NCI-H2171 treated with DMSO at 0.1 percent for 48 hours (cell line): ENCODE measurements around the gene MFSD2B.
A peak's percentile ranks its signal among the peaks of the same experiment; 100 is the strongest.
"Not testable (repeated sequence)": the region's sequence is repeated elsewhere in the genome, so short reads cannot be mapped to it uniquely, and the experiment has no call there.

ENCODE experiments used
- DNase-seq: peaks from one replicate; lab custom pipeline; 2025; lab: John Stamatoyannopoulos, UW

MFSD2B gene

GRCh38 chr2:24009680-24010476, at the start of gene MFSD2B:
Gene MFSD2B (plus strand): TSS chr2:24010085. CDS start chr2:24010097, 12 bp downstream.
- DNase-seq: no peak

GRCh38 chr2:23967846-23968245, 42.0 kb upstream of the MFSD2B start:
- DNase-seq: no peak

GRCh38 chr2:23976883-23977282, 33.0 kb upstream of the MFSD2B start:
- DNase-seq: no peak

- DNase-seq: peak; percentile 33
Observed at GRCh38 chr2:23988371-23988770, 21.5 kb upstream of the MFSD2B start.

GRCh38 chr2:23992931-23993330, 17.0 kb upstream of the MFSD2B start:
- no peak for DNase-seq

- no peak for DNase-seq
Observed at GRCh38 chr2:23993736-23994269, 16.1 kb upstream of the MFSD2B start.

GRCh38 chr2:23994567-23994966, 15.3 kb upstream of the MFSD2B start:
- DNase-seq: no peak

GRCh38 chr2:24007693-24008092, 2.2 kb upstream of the MFSD2B start:
- no peak for DNase-seq

GRCh38 chr2:24008672-24009366, 1.1 kb upstream of the MFSD2B start:
- no peak for DNase-seq

GRCh38 chr2:24009367-24009679, 562 bp upstream of the MFSD2B start:
- DNase-seq: no peak

- DNase-seq: no peak
Observed at GRCh38 chr2:24010477-24011249, 778 bp downstream of the MFSD2B start.

- DNase-seq: no peak
Observed at GRCh38 chr2:24011250-24012104, 1.6 kb downstream of the MFSD2B start.

GRCh38 chr2:24012521-24013188, 2.8 kb downstream of the MFSD2B start:
- DNase-seq: no peak

- not testable (repeated sequence) for DNase-seq
Observed at GRCh38 chr2:24014902-24015301, 5.0 kb downstream of the MFSD2B start.

- no peak for DNase-seq
Observed at GRCh38 chr2:24015562-24016375, 5.9 kb downstream of the MFSD2B start.

GRCh38 chr2:24016376-24016761, 6.5 kb downstream of the MFSD2B start:
- DNase-seq: no peak

- DNase-seq: no peak
Observed at GRCh38 chr2:24016853-24017703, 7.2 kb downstream of the MFSD2B start.

GRCh38 chr2:24017711-24018110, 7.8 kb downstream of the MFSD2B start:
- no peak for DNase-seq

GRCh38 chr2:24018241-24018640, 8.4 kb downstream of the MFSD2B start:
- DNase-seq: no peak
